NB4 (cell line): Measurements from ENCODE around the gene CREBL2.

Source experiments
- DNase-seq: peaks from one replicate; pipeline ENCODE4 v3.0.0; 2010; ENCODE audit warnings: low read depth
- H3K4me3 ChIP-seq: one replicate; pipeline ENCODE4 v1.5.1; 2011; ENCODE audit warnings: mild to moderate bottlenecking, low read depth, low read length, moderate library complexity
- MYC ChIP-seq: IDR thresholded peaks from 2 replicates; pipeline ENCODE4 v1.6.1; 2011; ENCODE audit warnings: low read depth, low read length
- POLR2A ChIP-seq: IDR thresholded peaks from 2 replicates; pipeline ENCODE4 v1.6.1; 2011; ENCODE audit warnings: mild to moderate bottlenecking; ENCODE audit not compliant: insufficient read length; ENCODE audit errors: extremely low read depth
- TF ChIP-seq, protein P1 (sequence below): IDR thresholded peaks from 2 replicates; pipeline ENCODE4 v1.6.1; 2011; ENCODE audit warnings: low read depth, low read length
- TF ChIP-seq, protein P2 (sequence below): IDR thresholded peaks from one replicate; pipeline ENCODE4 v1.5.1; 2012; ENCODE audit warnings: low read depth, low read length

The CREBL2 gene

GRCh38 chr12:12682284-12682683 is 70.6 kb downstream of the CREBL2 start:
- DNase-seq = no peak
- no peak overlapping the region for H3K4me3 ChIP-seq
- TF ChIP-seq, protein P1, sequence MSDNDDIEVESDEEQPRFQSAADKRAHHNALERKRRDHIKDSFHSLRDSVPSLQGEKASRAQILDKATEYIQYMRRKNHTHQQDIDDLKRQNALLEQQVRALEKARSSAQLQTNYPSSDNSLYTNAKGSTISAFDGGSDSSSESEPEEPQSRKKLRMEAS = no peak
- TF ChIP-seq POLR2A = no peak
- TF ChIP-seq, protein P2, sequence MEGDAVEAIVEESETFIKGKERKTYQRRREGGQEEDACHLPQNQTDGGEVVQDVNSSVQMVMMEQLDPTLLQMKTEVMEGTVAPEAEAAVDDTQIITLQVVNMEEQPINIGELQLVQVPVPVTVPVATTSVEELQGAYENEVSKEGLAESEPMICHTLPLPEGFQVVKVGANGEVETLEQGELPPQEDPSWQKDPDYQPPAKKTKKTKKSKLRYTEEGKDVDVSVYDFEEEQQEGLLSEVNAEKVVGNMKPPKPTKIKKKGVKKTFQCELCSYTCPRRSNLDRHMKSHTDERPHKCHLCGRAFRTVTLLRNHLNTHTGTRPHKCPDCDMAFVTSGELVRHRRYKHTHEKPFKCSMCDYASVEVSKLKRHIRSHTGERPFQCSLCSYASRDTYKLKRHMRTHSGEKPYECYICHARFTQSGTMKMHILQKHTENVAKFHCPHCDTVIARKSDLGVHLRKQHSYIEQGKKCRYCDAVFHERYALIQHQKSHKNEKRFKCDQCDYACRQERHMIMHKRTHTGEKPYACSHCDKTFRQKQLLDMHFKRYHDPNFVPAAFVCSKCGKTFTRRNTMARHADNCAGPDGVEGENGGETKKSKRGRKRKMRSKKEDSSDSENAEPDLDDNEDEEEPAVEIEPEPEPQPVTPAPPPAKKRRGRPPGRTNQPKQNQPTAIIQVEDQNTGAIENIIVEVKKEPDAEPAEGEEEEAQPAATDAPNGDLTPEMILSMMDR = no peak
- no peak for TF ChIP-seq MYC

DNA sequence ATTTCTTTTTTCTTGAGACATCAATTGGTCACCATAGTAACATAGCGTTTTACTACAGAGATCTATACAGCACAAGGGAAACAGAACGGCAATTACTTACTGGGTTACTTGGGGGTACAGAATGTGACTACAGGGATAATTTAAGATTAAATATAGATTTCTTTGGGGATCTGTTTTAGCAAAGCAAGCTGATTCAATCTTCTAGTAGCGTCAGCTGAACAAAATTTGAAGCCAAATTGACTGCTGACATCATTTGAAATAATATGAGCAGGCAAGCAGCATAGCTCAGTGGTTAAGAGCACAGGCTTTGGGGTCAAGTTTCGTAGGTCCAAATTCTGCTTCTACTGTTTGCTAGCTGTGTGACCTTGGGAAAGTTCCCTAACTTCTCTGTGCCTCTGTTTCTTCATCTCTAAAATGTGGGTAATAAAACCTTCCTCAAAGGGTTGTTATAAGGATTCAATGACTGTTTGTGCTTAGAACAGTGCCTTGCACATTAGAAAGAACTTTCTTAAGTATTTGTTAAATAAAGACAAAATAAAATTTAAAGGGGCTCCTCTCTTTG is 71.5 kb downstream of the CREBL2 start:
- TF ChIP-seq MYC = no peak
- TF ChIP-seq, protein P2 = no peak
- TF ChIP-seq, protein P1 = no peak
- no peak for TF ChIP-seq POLR2A
- no peak for DNase-seq
- H3K4me3 ChIP-seq = no peak overlapping the region

DNA sequence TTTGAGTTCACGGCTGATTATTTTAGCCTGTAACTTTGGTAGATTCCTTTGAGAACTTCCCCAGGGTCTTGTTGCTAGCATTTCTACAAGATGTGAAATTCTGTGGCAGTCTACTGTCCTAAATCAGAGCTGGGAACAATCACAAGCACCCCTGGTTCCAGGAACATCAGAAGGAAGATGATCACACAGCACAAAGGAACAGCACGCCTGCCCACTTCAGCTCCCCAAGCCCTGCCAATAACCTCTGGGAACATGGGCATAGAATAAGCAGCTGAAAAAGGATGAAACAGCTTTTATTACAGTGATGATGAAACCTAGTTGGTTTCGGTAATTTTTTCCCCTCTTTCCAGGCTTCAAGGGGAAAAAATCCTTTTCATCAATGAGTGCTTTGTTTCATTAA is 72.0 kb downstream of the CREBL2 start:
- H3K4me3 ChIP-seq = no peak overlapping the region
- TF ChIP-seq MYC (no peak), POLR2A (no peak)
- TF ChIP-seq, protein P2 = no peak
- TF ChIP-seq, protein P1 = no peak
- no peak for DNase-seq

GRCh38 chr12:12684375-12685106 is 72.9 kb downstream of the CREBL2 start:
- no peak for TF ChIP-seq MYC
- no peak for TF ChIP-seq POLR2A
- TF ChIP-seq, protein P2 = no peak
- TF ChIP-seq, protein P1 = no peak
- peak; percentile 52 for DNase-seq
- no peak overlapping the region for H3K4me3 ChIP-seq

DNA sequence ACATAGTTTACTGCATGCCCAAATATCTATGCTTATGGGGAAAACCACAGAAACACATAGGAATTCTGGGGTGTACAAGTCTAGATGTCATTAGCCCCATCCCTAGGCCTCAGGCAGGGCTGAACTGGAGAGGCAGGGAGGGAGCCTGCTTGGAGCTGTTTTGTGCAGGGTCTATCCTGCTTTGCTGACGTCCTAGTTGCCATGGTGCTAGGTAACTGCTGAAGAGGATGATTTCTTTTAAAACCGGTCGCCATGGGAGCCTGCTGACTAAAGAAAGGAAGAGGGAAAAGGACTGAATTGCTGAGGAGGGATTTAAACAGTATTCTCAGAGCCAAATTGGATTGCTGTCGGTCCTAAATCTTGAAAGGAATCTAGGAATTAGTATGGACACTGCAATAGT is 73.6 kb downstream of the CREBL2 start:
- no peak for DNase-seq
- H3K4me3 ChIP-seq = no peak overlapping the region
- no peak for TF ChIP-seq POLR2A
- TF ChIP-seq, protein P2 = no peak
- TF ChIP-seq, protein P1 = no peak
- no peak for TF ChIP-seq MYC
